Osteoblast (primary cell): ENCODE data around the gene TOPORS. TPM values are rescaled to one million over a fixed set of nuclear protein-coding genes. Genes with fewer than 3 reads are reported as not detected.

ENCODE experiments used
- DNase-seq: peaks from one replicate; pipeline ENCODE4 v3.0.0; 2011; ENCODE audit warnings: low spot score, mixed read lengths; ENCODE audit not compliant: insufficient read length; ENCODE audit errors: missing footprints
- H2AFZ ChIP-seq: 2 replicates; pipeline ENCODE4 v1.6.0; 2011; ENCODE audit warnings: mild to moderate bottlenecking, low read length
- H3K27ac ChIP-seq: 2 replicates; pipeline ENCODE4 v1.5.1; 2011; ENCODE audit warnings: mild to moderate bottlenecking, low read depth, low read length, moderate library complexity
- H3K27me3 ChIP-seq: 2 replicates; pipeline ENCODE4 v1.6.0; 2012; ENCODE audit warnings: mild to moderate bottlenecking, control low read depth, inconsistent platforms, low read length, moderate library complexity; ENCODE audit not compliant: insufficient read depth
- H3K36me3 ChIP-seq: 2 replicates; pipeline ENCODE4 v1.5.1; 2011; ENCODE audit warnings: mild to moderate bottlenecking, low read length, control low read depth, moderate library complexity; ENCODE audit not compliant: insufficient read depth
- H3K4me1 ChIP-seq: 2 replicates; pipeline ENCODE4 v1.5.1; 2011; ENCODE audit warnings: mild to moderate bottlenecking, low read length, control low read depth, moderate library complexity; ENCODE audit not compliant: insufficient read depth
- H3K4me2 ChIP-seq: 2 replicates; pipeline ENCODE4 v1.6.0; 2011; ENCODE audit warnings: mild to moderate bottlenecking, low read length; ENCODE audit not compliant: insufficient read depth
- H3K4me3 ChIP-seq: fragments of 200-600 bp; sonication (generic); 3 replicates; pipeline ENCODE4 v1.5.1; 2012; ENCODE audit warnings: mild to moderate bottlenecking, low read length, inconsistent platforms; ENCODE audit not compliant: insufficient read depth
- H3K79me2 ChIP-seq: 2 replicates; pipeline ENCODE4 v1.6.0; 2012; ENCODE audit warnings: mild to moderate bottlenecking, low read length, control low read depth, inconsistent platforms; ENCODE audit not compliant: insufficient read depth
- H3K9me3 ChIP-seq: 2 replicates; pipeline ENCODE4 v1.5.1; 2011; ENCODE audit warnings: low read depth, low read length, control low read depth
- H4K20me1 ChIP-seq: 2 replicates; pipeline ENCODE4 v1.6.0; 2012; ENCODE audit warnings: mild to moderate bottlenecking, low read length, control low read depth; ENCODE audit not compliant: insufficient read depth
- CTCF ChIP-seq: IDR thresholded peaks from 2 replicates; pipeline ENCODE4 v1.5.1; 2011; ENCODE audit warnings: mild to moderate bottlenecking, low read depth, low read length, moderate library complexity; ENCODE audit errors: extremely low read depth
- total RNA-seq: library from RNA; depleted of rRNA; stranded (reverse); fragments of >200 nt; gene quantifications from 2 replicates; pipeline ENCODE4 v1.2.3, GENCODE V29; 2012

TOPORS gene
- total RNA-seq, 1 donor: 33.7 TPM

- Histone ChIP-seq H3K27ac (peak overlapping the region; percentile 48), H2AFZ (no peak overlapping the region), H4K20me1 (no peaks in the 10 kb centered on the region), H3K36me3 (no peaks in the 10 kb centered on the region), H3K9me3 (peaks cover 3% of the 10 kb centered on the region), H3K27me3 (no peaks in the 10 kb centered on the region), H3K79me2 (no peaks in the 10 kb centered on the region), H3K4me2 (no peak overlapping the region), H3K4me1 (peaks cover 4% of the 10 kb centered on the region), H3K4me3 (no peak overlapping the region)
- DNase-seq: no peak
- TF ChIP-seq CTCF: no peak
These were observed 49.4 kb downstream of the TOPORS start for GRCh38 chr9:32503008-32503407.

- Histone ChIP-seq H4K20me1 (no peaks in the 10 kb centered on the region), H3K4me3 (no peak overlapping the region), H2AFZ (no peak overlapping the region), H3K4me2 (no peak overlapping the region), H3K27me3 (no peaks in the 10 kb centered on the region), H3K27ac (peak overlapping the region; percentile 48), H3K4me1 (peaks cover 4% of the 10 kb centered on the region), H3K9me3 (peaks cover 3% of the 10 kb centered on the region), H3K36me3 (no peaks in the 10 kb centered on the region), H3K79me2 (no peaks in the 10 kb centered on the region)
- no peak for TF ChIP-seq CTCF
- peak; percentile 69 for DNase-seq
These were observed 49.9 kb downstream of the TOPORS start for GRCh38 chr9:32502464-32502863.

GRCh38 chr9:32501868-32502267 lies 50.5 kb downstream of the TOPORS start:
- no peak overlapping the region for H3K4me3 ChIP-seq
- H3K4me2 ChIP-seq: no peak overlapping the region

GRCh38 chr9:32500768-32501167 lies 51.6 kb downstream of the TOPORS start:
- Histone ChIP-seq H3K27ac (no peak overlapping the region), H3K36me3 (no peaks in the 10 kb centered on the region), H3K79me2 (no peaks in the 10 kb centered on the region), H3K4me1 (peaks cover 4% of the 10 kb centered on the region), H2AFZ (peak overlapping the region; percentile 30), H3K9me3 (peaks cover 3% of the 10 kb centered on the region), H3K27me3 (no peaks in the 10 kb centered on the region), H3K4me3 (no peak overlapping the region), H3K4me2 (no peak overlapping the region), H4K20me1 (no peaks in the 10 kb centered on the region)
- no peak for DNase-seq
- no peak for TF ChIP-seq CTCF

More at GRCh38 chr9:32501868-32502267, 50.5 kb downstream of the TOPORS start:
- TF ChIP-seq CTCF: no peak
- no peak for DNase-seq
- Histone ChIP-seq H4K20me1 (no peaks in the 10 kb centered on the region), H3K79me2 (no peaks in the 10 kb centered on the region), H3K27ac (no peak overlapping the region), H3K27me3 (no peaks in the 10 kb centered on the region), H3K9me3 (peaks cover 3% of the 10 kb centered on the region), H3K36me3 (no peaks in the 10 kb centered on the region), H3K4me1 (peaks cover 4% of the 10 kb centered on the region), H2AFZ (no peak overlapping the region)
